Naive thymus-derived CD8-positive, alpha-beta T cell (primary cell): ENCODE results near the gene TTC4. TPM values are rescaled to one million over a fixed set of nuclear protein-coding genes. Genes with fewer than 3 reads are reported as not detected.

Experiments
- ATAC-seq, 2 donors: fragments of 150-1000 bp; cut with Tn5 transposase in 1 of 2; sonication (Bioruptor Pico), chemical (Tn5 transposase) in 1 of 2; 1 replicate in 1 of 2; 2 replicates in 1 of 2; pipeline ENCODE4 v1.10.0; 2021; ENCODE audit warnings: mild to moderate bottlenecking in 2 of 2, moderate library complexity in 2 of 2
- POLR2A ChIA-PET: fragments of 350-600 bp; sonication (Branson Sonifier 250); formaldehyde crosslinking; loops from one replicate; lab custom pipeline; 2021; ENCODE audit warnings: antibody characterized with exemption; lab: Charles Lee
- DNase-seq, 10 donors: peaks; one replicate each; pipeline versions ENCODE4 v3.0.0 to v3.0.0-alpha.2; 2020 to 2022
- H3K27ac Mint-ChIP-seq, 10 donors: one replicate each; pipeline ENCODE4 v1.8.0; 2020 to 2022; ENCODE audit warnings: mild to moderate bottlenecking in 10 of 10, mixed read lengths in 10 of 10, moderate library complexity in 4 of 10, inconsistent platforms in 1 of 10
- H3K27me3 Mint-ChIP-seq, 5 donors: one replicate each; pipeline ENCODE4 v1.8.0; 2021 to 2022; ENCODE audit warnings: mixed read lengths in 5 of 5
- H3K36me3 Mint-ChIP-seq, 3 donors: one replicate each; pipeline ENCODE4 v1.8.0; 2020 to 2022; ENCODE audit warnings: mixed read lengths in 3 of 3, mild to moderate bottlenecking in 2 of 3, inconsistent platforms in 1 of 3
- H3K4me1 Mint-ChIP-seq, 4 donors: one replicate each; pipeline ENCODE4 v1.8.0; 2021 to 2022; ENCODE audit warnings: mixed read lengths in 4 of 4
- H3K4me3 Mint-ChIP-seq, 10 donors: one replicate each; pipeline ENCODE4 v1.8.0; 2020 to 2022; ENCODE audit warnings: mild to moderate bottlenecking in 10 of 10, mixed read lengths in 10 of 10, moderate library complexity in 6 of 10, inconsistent platforms in 1 of 10
- H3K9me3 Mint-ChIP-seq, 9 donors: one replicate each; pipeline ENCODE4 v1.8.0; 2020 to 2022; ENCODE audit warnings: mixed read lengths in 9 of 9, mild to moderate bottlenecking in 3 of 9, inconsistent platforms in 1 of 9, moderate library complexity in 1 of 9
- polyA plus RNA-seq, 3 donors: library from polyadenylated mRNA; unstranded; fragments of 300-500 nt; fragmentation: Illumina TruSeq; gene quantifications; one replicate each; pipeline ENCODE4 v1.2.3, GENCODE V29; 2021
- total RNA-seq, 8 experiments: library from RNA in 2 of 8; stranded (reverse) in 2 of 8; gene quantifications; one replicate each; pipeline ENCODE4 v1.2.3 and lab custom pipeline; 2021 to 2026

TTC4 gene
- total and polyA plus RNA-seq, 5 experiments from 2014 or later: 18.7 to 23.2 (median 22.6) TPM

DNA sequence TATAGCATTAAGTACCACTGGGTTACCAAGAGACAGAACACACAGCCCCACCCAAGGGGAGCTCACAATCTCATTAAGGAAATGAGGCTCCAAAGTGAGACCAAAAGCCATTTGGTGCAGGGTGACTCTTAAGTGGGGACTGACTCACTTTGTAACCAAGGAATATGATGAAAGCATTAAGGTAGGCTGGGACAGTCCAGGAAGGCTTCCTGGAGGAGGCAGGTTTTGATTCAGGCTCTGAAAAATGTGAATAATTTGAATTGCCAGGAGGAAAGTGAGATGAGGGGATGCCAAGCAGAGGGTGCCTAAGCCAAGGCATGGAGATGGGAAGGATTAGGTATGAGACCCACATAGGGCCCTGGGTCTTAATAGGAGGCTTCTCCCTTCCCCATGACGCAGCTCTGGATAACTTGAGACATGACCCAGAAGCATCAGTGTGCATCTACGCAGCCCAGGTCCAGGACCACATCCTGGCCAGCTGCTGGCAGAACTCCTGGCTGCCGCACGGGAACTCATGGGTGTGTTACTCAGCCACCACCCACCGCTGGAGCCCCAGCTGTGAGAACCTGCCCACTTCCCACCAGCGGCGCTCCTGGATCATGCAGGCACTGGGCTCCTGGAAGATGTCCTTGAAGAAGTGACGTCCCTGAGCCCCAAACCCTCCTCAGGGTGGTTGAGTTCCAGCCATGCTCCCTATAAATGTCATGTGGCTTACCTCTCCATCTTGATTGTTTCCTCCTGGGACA, 5.9 kb upstream of the TTC4 start:
- ATAC-seq: no peak
- POLR2A ChIA-PET: no interaction called here
- peaks cover 6 to 20% (median 12%) of the 10 kb centered on the region in 5 donors for H3K27me3 Mint-ChIP-seq
- no peak overlapping the region for H3K27ac Mint-ChIP-seq
- DNase-seq: no peak
- peaks cover 0 to 4% (median under 1%) of the 10 kb centered on the region in 4 donors for H3K4me1 Mint-ChIP-seq
- H3K9me3 Mint-ChIP-seq: peaks cover 0 to 2% (median 0%) of the 10 kb centered on the region in 9 donors
- H3K4me3 Mint-ChIP-seq: no peak overlapping the region
- peaks cover 0 to 2% (median 0%) of the 10 kb centered on the region in 3 donors for H3K36me3 Mint-ChIP-seq

DNA sequence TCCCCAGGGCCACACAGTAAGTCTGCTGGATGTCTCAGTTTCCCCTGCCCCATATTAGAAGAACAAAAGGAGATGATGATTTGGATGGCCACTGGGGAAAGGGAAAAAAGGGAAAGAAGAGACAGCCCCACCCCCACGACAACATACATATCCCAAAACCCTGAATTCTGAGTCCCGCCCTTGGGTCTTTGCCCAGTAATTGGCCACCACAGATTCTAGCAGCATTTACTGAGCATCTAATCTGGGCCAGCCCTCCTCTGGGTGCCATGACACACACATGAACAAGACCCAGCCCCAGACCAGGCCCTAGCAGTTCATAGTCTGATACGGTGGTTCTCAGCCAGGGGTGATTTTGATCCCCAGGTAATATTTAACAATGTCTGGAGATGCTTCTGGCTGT, 5.2 kb upstream of the TTC4 start:
- Mint-ChIP-seq H3K27ac (no peak overlapping the region), H3K9me3 (peaks cover 0 to 2% (median 0%) of the 10 kb centered on the region in 9 donors), H3K4me1 (peaks cover 4 to 11% (median 7%) of the 10 kb centered on the region in 4 donors), H3K27me3 (peaks cover 4 to 17% (median 12%) of the 10 kb centered on the region in 5 donors), H3K36me3 (peaks cover 0 to 2% (median 0%) of the 10 kb centered on the region in 3 donors), H3K4me3 (no peak overlapping the region)
- POLR2A ChIA-PET: no interaction called here
- no peak for DNase-seq
- ATAC-seq: no peak

DNA sequence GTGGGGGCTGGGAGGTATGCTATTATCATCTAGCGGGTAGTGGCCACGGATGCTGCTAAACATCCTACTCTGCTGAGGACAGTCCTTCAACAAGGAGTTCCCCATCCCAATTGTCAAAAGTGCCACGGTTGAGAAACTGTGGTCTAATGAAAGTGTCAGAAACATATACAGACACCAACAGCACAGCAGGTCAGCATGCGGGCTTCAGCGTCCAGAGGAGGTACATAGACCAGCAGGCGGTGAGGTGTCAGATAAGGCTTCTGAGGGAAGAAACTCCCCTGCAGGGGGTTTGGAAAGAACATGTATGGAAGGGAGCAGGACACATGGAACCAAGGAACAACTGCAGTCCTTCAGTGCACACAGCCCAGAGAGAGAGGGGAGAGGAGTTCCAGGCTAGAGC, 4.8 kb upstream of the TTC4 start:
- Mint-ChIP-seq H3K4me3 (peak overlapping the region in 1 of 10 donors; percentile 20), H3K27me3 (peaks cover 3 to 16% (median 12%) of the 10 kb centered on the region in 5 donors), H3K27ac (peak overlapping the region in 2 of 10 donors; percentile 19 to 26), H3K36me3 (peaks cover 0 to 2% (median 0%) of the 10 kb centered on the region in 3 donors), H3K4me1 (peaks cover 5 to 12% (median 10%) of the 10 kb centered on the region in 4 donors), H3K9me3 (peaks cover 0 to 2% (median 0%) of the 10 kb centered on the region in 9 donors)
- ATAC-seq (no peak), DNase-seq (no peak)
- POLR2A ChIA-PET: no interaction called here

DNA sequence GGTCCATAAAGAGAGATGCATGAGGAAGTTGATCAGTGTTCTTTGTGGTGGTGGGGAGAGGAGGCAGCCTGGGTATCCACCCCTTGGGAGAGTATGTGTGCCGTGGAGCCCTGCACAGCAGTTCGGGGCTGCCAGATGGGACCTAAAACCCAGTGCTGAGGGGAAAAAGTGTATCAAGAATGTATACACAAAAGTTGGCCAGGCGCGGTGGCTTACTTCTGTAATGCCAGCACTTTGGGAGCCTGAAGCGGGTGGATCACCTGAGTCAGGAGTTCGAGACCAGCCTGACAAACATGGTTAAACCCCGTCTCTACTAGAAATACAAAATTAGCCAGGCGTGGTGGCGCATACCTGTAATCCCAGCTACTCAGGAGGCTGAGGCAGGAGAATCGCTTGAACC, 4.1 kb upstream of the TTC4 start:
- Mint-ChIP-seq H3K27me3 (peaks cover 3 to 16% (median 9%) of the 10 kb centered on the region in 5 donors), H3K4me3 (no peak overlapping the region), H3K27ac (peak overlapping the region in 1 of 10 donors; percentile 19), H3K9me3 (peaks cover 0 to 2% (median 0%) of the 10 kb centered on the region in 9 donors), H3K36me3 (peaks cover 0 to 2% (median 0%) of the 10 kb centered on the region in 3 donors), H3K4me1 (peaks cover 8 to 19% (median 16%) of the 10 kb centered on the region in 4 donors)
- POLR2A ChIA-PET: no interaction called here
- DNase-seq: no peak
- ATAC-seq: no peak

DNA sequence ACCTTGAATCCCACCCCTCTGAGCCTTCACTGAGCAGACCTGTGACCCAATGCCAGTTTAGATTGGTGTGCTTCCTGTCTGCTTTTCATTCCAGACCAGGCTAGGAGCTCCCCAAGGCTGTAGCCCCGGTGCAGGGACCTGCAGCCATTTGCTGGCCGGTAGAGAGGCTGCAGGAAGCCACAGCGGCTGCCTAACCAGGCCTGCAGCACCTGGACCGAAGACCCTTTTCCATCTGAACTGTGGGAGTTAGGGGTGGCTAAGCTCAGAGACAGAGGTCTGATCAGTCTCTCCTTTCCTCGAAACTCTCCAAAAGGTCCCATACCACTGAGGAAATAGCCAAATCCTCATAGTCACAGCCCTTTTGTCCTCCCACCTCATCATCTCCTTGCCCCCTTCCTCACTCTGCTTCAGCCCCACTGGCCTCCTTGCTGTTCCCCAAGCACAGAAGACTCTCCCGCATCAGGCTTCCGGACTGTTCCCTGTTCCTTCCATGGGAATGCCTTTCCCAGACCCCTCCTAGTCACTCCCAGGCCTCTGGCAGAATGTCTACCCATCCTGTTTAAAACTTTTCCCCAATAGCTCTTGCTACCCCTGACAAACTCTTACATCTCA, 674 bp upstream of the TTC4 start:
- H3K4me1 Mint-ChIP-seq: peaks cover 15 to 42% (median 37%) of the 10 kb centered on the region in 4 donors
- no peaks in the 10 kb centered on the region for H3K27me3 Mint-ChIP-seq
- peak overlapping the region; percentile 75 to 96 (median 88) for H3K4me3 Mint-ChIP-seq
- POLR2A ChIA-PET: interaction anchor here (0.6 to 2.3 kb wide), 5 partner anchors 10 to 513 kb away, joined by 3 to 10 read pairs (median 7); partner anchors contain the start of genes PARS2 and TTC22
- DNase-seq (no peak), ATAC-seq (no peak)
- H3K9me3 Mint-ChIP-seq: peaks cover 0 to 2% (median 0%) of the 10 kb centered on the region in 9 donors
- H3K27ac Mint-ChIP-seq: peak overlapping the region; percentile 11 to 95 (median 90)
- peaks cover 0 to 22% (median 5%) of the 10 kb centered on the region in 3 donors for H3K36me3 Mint-ChIP-seq

DNA sequence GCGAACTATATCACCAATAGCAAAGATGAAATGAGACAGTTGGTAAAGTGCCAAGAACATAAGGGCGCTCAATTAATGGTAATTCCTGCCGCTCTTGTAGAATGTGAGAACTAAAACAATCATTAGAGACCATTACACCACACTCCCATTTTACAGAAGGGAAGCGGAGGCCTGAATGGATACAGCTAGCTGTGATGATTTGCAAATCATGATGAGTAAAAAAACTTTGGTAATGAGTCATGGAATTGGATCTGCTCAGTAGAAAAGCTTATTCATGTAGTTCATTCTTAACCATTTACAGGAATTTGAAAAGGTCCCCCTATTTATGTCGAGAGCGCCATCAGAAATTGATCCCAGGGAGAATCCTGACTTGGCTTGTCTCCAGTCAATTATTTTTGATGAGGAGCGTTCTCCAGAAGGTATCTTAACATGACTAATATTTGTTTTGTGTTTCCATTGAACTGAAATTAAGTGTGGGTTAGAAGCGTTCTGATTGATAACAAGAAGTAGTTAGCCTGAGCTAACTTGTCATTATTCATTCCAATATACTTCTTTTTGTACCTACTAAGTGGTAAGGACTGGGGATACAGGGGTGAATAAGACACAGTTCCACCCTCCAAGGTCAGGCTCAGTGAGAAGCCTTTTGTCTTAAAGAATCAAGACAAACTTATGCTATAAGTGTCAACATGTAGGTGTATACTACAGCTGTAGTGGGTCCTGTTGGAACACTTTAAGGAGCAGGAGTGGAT, 812 bp downstream of the TTC4 start:
- Mint-ChIP-seq H3K27me3 (no peaks in the 10 kb centered on the region), H3K9me3 (no peaks in the 10 kb centered on the region), H3K27ac (peak overlapping the region; percentile 10 to 95 (median 89)), H3K4me1 (peaks cover 15 to 42% (median 38%) of the 10 kb centered on the region in 4 donors), H3K36me3 (peaks cover 0 to 30% (median 5%) of the 10 kb centered on the region in 3 donors), H3K4me3 (peak overlapping the region; percentile 75 to 96 (median 88))
- POLR2A ChIA-PET: interaction anchor here (0.9 to 2.3 kb wide), 4 partner anchors 12 to 663 kb away, joined by 3 to 10 read pairs (median 8); partner anchors contain the start of genes PARS2, TCEANC2, TMEM59 and TTC22
- no peak for DNase-seq
- no peak for ATAC-seq

DNA sequence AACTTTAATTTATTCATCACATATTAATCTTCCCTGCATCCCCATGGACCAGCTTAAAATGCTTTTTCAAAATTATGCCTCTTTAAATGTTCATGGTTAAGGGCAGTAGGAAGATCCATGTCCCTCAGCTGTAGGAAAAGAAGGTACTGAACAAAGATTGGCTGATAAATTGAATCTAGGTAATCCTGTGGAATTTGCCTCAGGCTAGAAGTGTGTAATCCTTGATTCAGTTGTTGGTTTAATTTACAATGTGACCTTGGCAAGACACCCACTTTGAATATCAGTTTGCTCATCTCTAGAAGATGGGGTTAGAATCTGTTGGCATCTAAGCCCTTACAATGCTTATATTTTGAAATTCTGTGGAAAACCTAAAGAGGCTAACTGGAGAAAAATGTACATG, 6.1 kb downstream of the TTC4 start:
- no peaks in the 10 kb centered on the region for H3K27me3 Mint-ChIP-seq
- peaks cover 9 to 22% (median 19%) of the 10 kb centered on the region in 4 donors for H3K4me1 Mint-ChIP-seq
- H3K27ac Mint-ChIP-seq: no peak overlapping the region
- H3K4me3 Mint-ChIP-seq: no peak overlapping the region
- POLR2A ChIA-PET: interaction anchor here (0.7 kb wide), 1 partner anchor 9 kb away, joined by 4 read pairs; no protein-coding TSS in a partner anchor
- H3K9me3 Mint-ChIP-seq: peaks cover 0 to 13% (median 0%) of the 10 kb centered on the region in 9 donors
- peaks cover 28 to 83% (median 43%) of the 10 kb centered on the region in 3 donors for H3K36me3 Mint-ChIP-seq
- DNase-seq: no peak
- ATAC-seq: no peak

DNA sequence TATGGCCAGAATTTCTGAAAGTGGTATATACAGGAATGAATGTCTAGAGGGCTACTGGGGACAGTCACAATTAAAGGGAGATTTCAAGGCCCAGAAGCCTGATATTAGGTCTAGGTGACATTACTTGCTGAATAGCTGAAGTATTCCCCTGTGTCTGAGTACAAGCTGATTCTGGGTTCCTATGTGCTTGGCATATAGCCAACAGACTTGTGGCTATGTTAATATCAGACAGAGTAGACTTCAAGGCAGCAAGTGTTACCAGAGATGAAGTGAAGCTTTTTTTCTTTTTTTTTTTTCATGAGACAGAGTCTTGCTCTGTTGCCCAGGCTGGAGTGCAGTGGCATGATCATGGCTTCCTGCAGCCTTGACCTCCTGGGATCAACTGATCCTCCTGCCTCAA, 8.3 kb downstream of the TTC4 start:
- no peak overlapping the region for H3K4me3 Mint-ChIP-seq
- ATAC-seq: no peak
- peaks cover 4 to 7% (median 5%) of the 10 kb centered on the region in 4 donors for H3K4me1 Mint-ChIP-seq
- POLR2A ChIA-PET: no interaction called here
- no peaks in the 10 kb centered on the region for H3K27me3 Mint-ChIP-seq
- H3K36me3 Mint-ChIP-seq: peaks cover 32 to 91% (median 44%) of the 10 kb centered on the region in 3 donors
- H3K9me3 Mint-ChIP-seq: peaks cover 0 to 13% (median 0%) of the 10 kb centered on the region in 9 donors
- DNase-seq: no peak
- H3K27ac Mint-ChIP-seq: no peak overlapping the region

DNA sequence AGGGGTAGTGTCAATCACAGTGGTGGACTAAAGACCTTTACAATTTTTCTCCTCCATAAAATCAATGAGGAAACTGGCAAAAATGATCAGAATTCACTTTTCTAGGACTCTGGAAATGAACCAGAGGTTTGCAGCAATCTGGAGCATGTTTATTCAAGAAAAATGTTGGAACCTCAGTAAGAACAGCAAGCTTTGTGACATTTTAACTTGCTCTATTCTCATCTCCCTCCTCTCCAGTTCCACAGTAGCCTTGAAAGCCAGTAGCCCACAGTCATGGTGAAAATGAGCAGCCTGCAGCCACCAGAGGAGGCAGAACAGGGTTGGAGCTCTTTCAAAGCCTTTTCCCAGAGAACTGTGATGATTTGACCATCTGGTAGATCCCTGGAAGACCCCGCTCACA, 9.1 kb downstream of the TTC4 start:
- Mint-ChIP-seq H3K27me3 (no peaks in the 10 kb centered on the region), H3K9me3 (peaks cover 0 to 13% (median 0%) of the 10 kb centered on the region in 9 donors), H3K4me1 (peaks cover 0 to 5% (median under 1%) of the 10 kb centered on the region in 4 donors), H3K36me3 (peaks cover 32 to 94% (median 43%) of the 10 kb centered on the region in 3 donors), H3K4me3 (no peak overlapping the region), H3K27ac (no peak overlapping the region)
- ATAC-seq (no peak), DNase-seq (no peak)
- POLR2A ChIA-PET: no interaction called here

DNA sequence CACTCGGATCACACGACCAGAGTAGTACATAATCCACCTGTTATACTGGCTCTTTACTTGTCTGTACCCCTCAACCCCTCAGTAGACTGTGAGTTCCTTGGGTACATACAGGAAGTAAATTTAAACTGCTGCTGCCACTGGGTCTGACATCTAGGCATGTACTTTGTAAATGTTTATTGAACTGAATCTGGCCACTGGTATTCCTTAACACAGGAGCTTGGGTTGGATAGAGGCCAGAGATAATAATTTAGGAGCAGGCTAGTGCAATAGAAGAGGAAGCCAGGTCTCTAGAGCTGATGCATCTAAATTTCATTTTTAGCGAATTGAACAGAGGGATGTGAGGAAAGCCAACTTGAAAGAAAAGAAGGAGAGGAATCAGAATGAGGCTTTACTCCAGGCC, 12.4 kb downstream of the TTC4 start:
- Mint-ChIP-seq H3K27me3 (no peaks in the 10 kb centered on the region), H3K36me3 (peaks cover 37 to 92% (median 40%) of the 10 kb centered on the region in 3 donors), H3K4me1 (peaks cover 0 to 12% (median 0%) of the 10 kb centered on the region in 4 donors), H3K9me3 (peaks cover 0 to 13% (median 0%) of the 10 kb centered on the region in 9 donors), H3K4me3 (no peak overlapping the region), H3K27ac (peak overlapping the region in 3 of 10 donors; percentile 0 to 20 (median 15))
- DNase-seq (no peak), ATAC-seq (no peak)
- POLR2A ChIA-PET: no interaction called here

DNA sequence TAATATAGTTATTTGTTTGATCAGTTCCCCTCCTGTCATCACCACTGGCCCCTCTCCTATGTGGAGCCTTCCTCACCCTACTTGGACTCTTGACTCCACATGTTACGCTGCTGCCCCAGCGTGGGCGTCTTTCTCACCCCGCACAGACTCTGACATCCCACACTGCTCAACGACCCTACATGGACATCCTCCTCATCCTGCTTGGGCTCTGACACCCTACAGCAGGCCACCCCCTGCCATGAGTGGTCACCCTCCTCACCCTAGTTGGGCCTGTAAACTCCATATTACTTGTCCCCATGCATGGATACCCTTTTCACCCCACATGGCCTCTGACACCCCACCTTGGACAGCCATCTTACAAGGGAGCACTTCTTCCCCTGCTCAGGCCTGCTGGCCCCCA, 21.0 kb downstream of the TTC4 start:
- DNase-seq (no peak), ATAC-seq (no peak)
- POLR2A ChIA-PET: no interaction called here
- Mint-ChIP-seq H3K27me3 (no peaks in the 10 kb centered on the region), H3K9me3 (no peaks in the 10 kb centered on the region), H3K27ac (peak overlapping the region in 4 of 10 donors; percentile 8 to 88 (median 45)), H3K4me3 (no peak overlapping the region), H3K36me3 (peaks cover 0 to 87% (median 13%) of the 10 kb centered on the region in 3 donors), H3K4me1 (peaks cover 0 to 13% (median 7%) of the 10 kb centered on the region in 4 donors)

DNA sequence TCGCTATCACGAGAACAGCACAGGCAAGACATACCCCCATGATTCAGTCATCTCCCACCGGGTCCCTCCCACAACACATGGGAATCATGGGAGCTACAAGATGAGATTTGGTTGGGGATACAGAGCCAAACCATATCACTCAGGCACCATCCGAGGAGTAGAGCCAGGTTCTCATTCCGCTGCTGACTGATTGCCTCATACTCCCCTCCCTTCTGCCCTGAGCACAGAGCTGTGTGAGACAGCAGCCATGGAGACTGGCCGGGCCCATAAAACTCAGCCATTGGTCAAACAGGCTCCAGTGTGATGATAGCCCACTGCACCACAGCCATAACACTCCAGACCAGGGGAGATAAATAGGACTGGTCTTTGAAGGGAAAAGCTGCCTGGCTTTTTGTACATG, 22.6 kb downstream of the TTC4 start:
- H3K27ac Mint-ChIP-seq: peak overlapping the region in 2 of 10 donors; percentile 27 to 28
- no peaks in the 10 kb centered on the region for H3K9me3 Mint-ChIP-seq
- H3K27me3 Mint-ChIP-seq: no peaks in the 10 kb centered on the region
- DNase-seq (no peak), ATAC-seq (no peak)
- H3K4me3 Mint-ChIP-seq: no peak overlapping the region
- POLR2A ChIA-PET: interaction anchor here (0.6 kb wide), 1 partner anchor 548 kb away, joined by 3 read pairs; no protein-coding TSS in a partner anchor
- peaks cover 0 to 95% (median 13%) of the 10 kb centered on the region in 3 donors for H3K36me3 Mint-ChIP-seq
- H3K4me1 Mint-ChIP-seq: peaks cover 0 to 13% (median 7%) of the 10 kb centered on the region in 4 donors
